Thyroid gland (tissue), 4 donors: ENCODE measurements around the gene CLIC1.

Source experiments
- POLR2A ChIP-seq, 2 donors: fragments of 450-650 bp; IDR thresholded peaks; one replicate each; pipeline ENCODE4 v1.6.1; 2017; ENCODE audit warnings: antibody characterized with exemption in 2 of 2, mild to moderate bottlenecking in 2 of 2, moderate library complexity in 1 of 2
- TF ChIP-seq, protein P1 (sequence below), 6 experiments: fragments of 200-600 bp in 3 of 6; fragments of 450-650 bp in 3 of 6; sonication (generic) in 3 of 6; IDR thresholded peaks; one replicate each; pipeline ENCODE4 v1.5.1; 2016 to 2019; ENCODE audit warnings: antibody characterized with exemption in 6 of 6, mild to moderate bottlenecking in 2 of 6, inconsistent platforms in 1 of 6, moderate library complexity in 1 of 6

DNA sequence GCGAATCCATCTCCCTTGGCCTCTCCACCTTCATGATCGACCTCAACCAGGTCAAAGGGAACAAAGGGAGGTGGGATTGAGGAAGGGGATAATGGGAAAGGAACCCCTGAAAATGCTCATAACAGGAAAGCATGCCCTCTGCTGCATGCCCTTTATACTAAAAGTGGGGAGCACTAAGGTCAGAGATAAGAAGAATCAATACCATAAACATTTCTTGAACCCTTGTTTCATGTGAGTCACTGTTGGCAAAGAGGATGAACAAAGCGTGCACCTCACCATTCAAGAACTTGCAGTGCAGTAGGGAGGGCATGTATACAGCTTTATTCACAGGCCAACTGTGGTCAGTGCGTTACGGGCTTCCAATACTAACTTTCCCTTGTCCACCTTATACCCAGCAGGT, 24.5 kb upstream of the CLIC1 start:
- TF ChIP-seq, protein P1, sequence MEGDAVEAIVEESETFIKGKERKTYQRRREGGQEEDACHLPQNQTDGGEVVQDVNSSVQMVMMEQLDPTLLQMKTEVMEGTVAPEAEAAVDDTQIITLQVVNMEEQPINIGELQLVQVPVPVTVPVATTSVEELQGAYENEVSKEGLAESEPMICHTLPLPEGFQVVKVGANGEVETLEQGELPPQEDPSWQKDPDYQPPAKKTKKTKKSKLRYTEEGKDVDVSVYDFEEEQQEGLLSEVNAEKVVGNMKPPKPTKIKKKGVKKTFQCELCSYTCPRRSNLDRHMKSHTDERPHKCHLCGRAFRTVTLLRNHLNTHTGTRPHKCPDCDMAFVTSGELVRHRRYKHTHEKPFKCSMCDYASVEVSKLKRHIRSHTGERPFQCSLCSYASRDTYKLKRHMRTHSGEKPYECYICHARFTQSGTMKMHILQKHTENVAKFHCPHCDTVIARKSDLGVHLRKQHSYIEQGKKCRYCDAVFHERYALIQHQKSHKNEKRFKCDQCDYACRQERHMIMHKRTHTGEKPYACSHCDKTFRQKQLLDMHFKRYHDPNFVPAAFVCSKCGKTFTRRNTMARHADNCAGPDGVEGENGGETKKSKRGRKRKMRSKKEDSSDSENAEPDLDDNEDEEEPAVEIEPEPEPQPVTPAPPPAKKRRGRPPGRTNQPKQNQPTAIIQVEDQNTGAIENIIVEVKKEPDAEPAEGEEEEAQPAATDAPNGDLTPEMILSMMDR (IDR thresholded peaks at IDR 0.05): no peak
- TF ChIP-seq POLR2A (IDR thresholded peaks at IDR 0.05): no peak
